ENCODE data around the gene THEM5. TPM values are rescaled to one million over a fixed set of nuclear protein-coding genes. Genes with fewer than 3 reads are reported as not detected.

The THEM5 gene
- total RNA-seq, 2 donors from 2014 or later = not detected

DNA sequence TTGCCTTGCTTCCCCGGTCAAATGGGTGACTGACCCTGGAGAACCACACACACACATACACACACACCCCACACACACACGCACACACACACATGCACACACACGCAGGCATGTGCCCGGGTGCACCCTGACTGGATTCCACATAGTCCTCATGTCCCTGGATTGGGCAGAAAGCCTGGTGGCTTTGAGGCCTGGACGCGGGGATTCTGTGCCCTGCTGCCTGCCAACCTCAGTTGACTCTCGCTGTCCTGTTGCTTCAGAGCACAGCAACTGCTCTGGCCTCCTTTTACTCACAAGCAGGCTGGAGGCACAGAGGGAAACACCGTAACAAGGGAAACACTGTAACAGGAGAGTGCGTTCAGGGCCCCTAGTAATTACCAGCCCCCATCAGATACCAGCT, 28.3 kb downstream of the THEM5 start:
- Histone ChIP-seq H3K27me3 (ENCODE audit: control insufficient read depth, insufficient read depth, low read length, poor library complexity, severe bottlenecking) (no peaks in the 10 kb centered on the region), H3K36me3 (ENCODE audit: control insufficient read depth, insufficient read depth, low read length) (no peaks in the 10 kb centered on the region), H3K4me1 (ENCODE audit: control insufficient read depth, insufficient read depth, low read length) (no peaks in the 10 kb centered on the region), H3K9me3 (ENCODE audit: control insufficient read depth, low read length) (no peaks in the 10 kb centered on the region), H3K27ac (ENCODE audit: low read depth, low read length) (no peak overlapping the region), H3K9ac (ENCODE audit: extremely low read depth, low read length, poor library complexity, severe bottlenecking) (no peak overlapping the region), H3K4me3 (ENCODE audit: low read length) (no peak overlapping the region)
- no peak for DNase-seq
- H3K4me1 Mint-ChIP-seq = peaks cover 32% of the 10 kb centered on the region
- 63 to 84% methylated on average over 3 to 9 of the region's 9 CpGs for WGBS, 2 experiments (ENCODE audit: insufficient coverage in 1 of 2, insufficient read length in 1 of 2)
- no peak overlapping the region for H3K27ac Mint-ChIP-seq
- H3K4me3 Mint-ChIP-seq = no peak overlapping the region
- H3K36me3 Mint-ChIP-seq (ENCODE audit: low read depth) = no peaks in the 10 kb centered on the region
- H3K27me3 Mint-ChIP-seq (ENCODE audit: insufficient read depth) = no peaks in the 10 kb centered on the region
- no peaks in the 10 kb centered on the region for H3K9me3 Mint-ChIP-seq
- TF ChIP-seq, protein P1, sequence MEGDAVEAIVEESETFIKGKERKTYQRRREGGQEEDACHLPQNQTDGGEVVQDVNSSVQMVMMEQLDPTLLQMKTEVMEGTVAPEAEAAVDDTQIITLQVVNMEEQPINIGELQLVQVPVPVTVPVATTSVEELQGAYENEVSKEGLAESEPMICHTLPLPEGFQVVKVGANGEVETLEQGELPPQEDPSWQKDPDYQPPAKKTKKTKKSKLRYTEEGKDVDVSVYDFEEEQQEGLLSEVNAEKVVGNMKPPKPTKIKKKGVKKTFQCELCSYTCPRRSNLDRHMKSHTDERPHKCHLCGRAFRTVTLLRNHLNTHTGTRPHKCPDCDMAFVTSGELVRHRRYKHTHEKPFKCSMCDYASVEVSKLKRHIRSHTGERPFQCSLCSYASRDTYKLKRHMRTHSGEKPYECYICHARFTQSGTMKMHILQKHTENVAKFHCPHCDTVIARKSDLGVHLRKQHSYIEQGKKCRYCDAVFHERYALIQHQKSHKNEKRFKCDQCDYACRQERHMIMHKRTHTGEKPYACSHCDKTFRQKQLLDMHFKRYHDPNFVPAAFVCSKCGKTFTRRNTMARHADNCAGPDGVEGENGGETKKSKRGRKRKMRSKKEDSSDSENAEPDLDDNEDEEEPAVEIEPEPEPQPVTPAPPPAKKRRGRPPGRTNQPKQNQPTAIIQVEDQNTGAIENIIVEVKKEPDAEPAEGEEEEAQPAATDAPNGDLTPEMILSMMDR (conservative IDR thresholded peaks at IDR 0.05) = no peak

DNA sequence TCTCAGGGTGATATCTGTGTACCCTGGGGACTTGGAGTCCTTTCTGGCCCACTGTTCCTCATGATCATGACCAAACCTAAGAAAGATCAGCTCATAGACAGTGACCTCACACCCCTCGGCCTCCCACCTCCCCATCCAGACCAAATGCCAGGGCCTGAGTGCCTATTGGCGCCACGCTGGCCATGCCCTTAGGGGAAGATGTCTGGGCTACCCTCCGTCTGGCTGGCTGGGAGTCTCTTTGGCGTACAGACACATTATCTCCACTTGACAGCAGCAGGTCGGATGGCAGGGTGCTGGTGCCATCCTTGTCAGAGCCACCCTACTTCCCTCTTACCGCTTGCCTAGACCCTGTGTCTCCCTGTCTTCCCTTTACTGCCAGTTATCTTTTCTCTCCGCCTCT, 30.3 kb downstream of the THEM5 start:
- H3K36me3 Mint-ChIP-seq (ENCODE audit: low read depth) = no peaks in the 10 kb centered on the region
- H3K27me3 Mint-ChIP-seq (ENCODE audit: insufficient read depth) = no peaks in the 10 kb centered on the region
- no peak overlapping the region for H3K27ac Mint-ChIP-seq
- no peak for DNase-seq
- Histone ChIP-seq H3K4me1 (ENCODE audit: control insufficient read depth, insufficient read depth, low read length) (no peaks in the 10 kb centered on the region), H3K9me3 (ENCODE audit: control insufficient read depth, low read length) (no peaks in the 10 kb centered on the region), H3K9ac (ENCODE audit: extremely low read depth, low read length, poor library complexity, severe bottlenecking) (no peak overlapping the region), H3K4me3 (ENCODE audit: low read length) (no peak overlapping the region), H3K27ac (ENCODE audit: low read depth, low read length) (no peak overlapping the region), H3K36me3 (ENCODE audit: control insufficient read depth, insufficient read depth, low read length) (no peaks in the 10 kb centered on the region), H3K27me3 (ENCODE audit: control insufficient read depth, insufficient read depth, low read length, poor library complexity, severe bottlenecking) (no peaks in the 10 kb centered on the region)
- WGBS, 2 experiments (ENCODE audit: insufficient coverage in 1 of 2, insufficient read length in 1 of 2) = 79 to 100% methylated on average over 5 to 8 of the region's 8 CpGs
- H3K9me3 Mint-ChIP-seq = no peaks in the 10 kb centered on the region
- no peak overlapping the region for H3K4me3 Mint-ChIP-seq
- peaks cover 18% of the 10 kb centered on the region for H3K4me1 Mint-ChIP-seq
- TF ChIP-seq, protein P1 (conservative IDR thresholded peaks at IDR 0.05) = no peak

DNA sequence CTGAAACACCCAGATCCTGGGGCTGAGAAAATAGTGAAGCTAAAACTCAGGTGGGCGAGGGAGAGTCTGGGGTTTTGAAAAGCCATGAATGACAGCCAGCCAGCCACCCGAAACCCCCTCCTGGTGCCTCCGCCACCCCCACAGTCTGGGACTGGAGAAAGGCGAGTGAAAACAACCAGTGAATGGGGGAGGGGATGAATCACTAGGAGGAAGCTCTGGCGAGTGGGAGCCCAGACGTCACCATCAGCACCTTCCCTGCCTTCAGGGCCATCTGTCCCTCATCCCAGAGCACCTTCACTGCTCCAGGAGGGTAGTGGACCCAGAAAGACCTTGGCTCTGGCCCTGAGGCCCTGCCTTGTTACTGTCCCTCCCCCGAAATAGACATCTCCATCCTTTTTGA, 31.1 kb downstream of the THEM5 start:
- no peak overlapping the region for H3K4me3 ChIP-seq (ENCODE audit: low read length)
- no peaks in the 10 kb centered on the region for H3K27me3 Mint-ChIP-seq (ENCODE audit: insufficient read depth)
- 77 to 100% methylated on average over 3 to 7 of the region's 7 CpGs for WGBS, 2 experiments (ENCODE audit: insufficient coverage in 1 of 2, insufficient read length in 1 of 2)
- no peaks in the 10 kb centered on the region for H3K36me3 ChIP-seq (ENCODE audit: control insufficient read depth, insufficient read depth, low read length)
- H3K9ac ChIP-seq (ENCODE audit: extremely low read depth, low read length, poor library complexity, severe bottlenecking) = no peak overlapping the region
- TF ChIP-seq, protein P1 (conservative IDR thresholded peaks at IDR 0.05) = no peak
- no peak overlapping the region for H3K4me3 Mint-ChIP-seq
- H3K36me3 Mint-ChIP-seq (ENCODE audit: low read depth) = no peaks in the 10 kb centered on the region
- peaks cover 14% of the 10 kb centered on the region for H3K4me1 Mint-ChIP-seq
- DNase-seq = no peak
- H3K27ac Mint-ChIP-seq = peak overlapping the region; percentile 13
- H3K9me3 ChIP-seq (ENCODE audit: control insufficient read depth, low read length) = no peaks in the 10 kb centered on the region
- H3K27ac ChIP-seq (ENCODE audit: low read depth, low read length) = no peak overlapping the region
- no peaks in the 10 kb centered on the region for H3K27me3 ChIP-seq (ENCODE audit: control insufficient read depth, insufficient read depth, low read length, poor library complexity, severe bottlenecking)
- H3K9me3 Mint-ChIP-seq = no peaks in the 10 kb centered on the region
- H3K4me1 ChIP-seq (ENCODE audit: control insufficient read depth, insufficient read depth, low read length) = no peaks in the 10 kb centered on the region

All from endodermal cell (in vitro differentiated cells).